ENCODE measurements around the gene TMEM86A.

- TF ChIP-seq GATA2 (IDR thresholded peaks at IDR 0.05; ENCODE audit: low read depth, low read length): no peak
- no peak for TF ChIP-seq GATA3 (IDR thresholded peaks at IDR 0.05; ENCODE audit: low read depth, low read length)
These were observed 45.4 kb downstream of the TMEM86A start for GRCh38 chr11:18743900-18744514.
